CD4-positive, alpha-beta T cell treated with Interleukin-12 subunit alpha and Interleukin-12 subunit beta, for 1 hour (primary cell): ENCODE results near the gene SPACA6.
"Not testable (repeated sequence)": the region's sequence is repeated elsewhere in the genome, so short reads cannot be mapped to it uniquely, and the experiment has no call there.

ENCODE experiments used
- DNase-seq: peaks from one replicate; pipeline ENCODE4 v3.0.0-alpha.2; 2020

SPACA6 gene

GRCh38 chr19:51706885-51707284, 13.8 kb downstream of the SPACA6 start:
- DNase-seq = no peak

DNA sequence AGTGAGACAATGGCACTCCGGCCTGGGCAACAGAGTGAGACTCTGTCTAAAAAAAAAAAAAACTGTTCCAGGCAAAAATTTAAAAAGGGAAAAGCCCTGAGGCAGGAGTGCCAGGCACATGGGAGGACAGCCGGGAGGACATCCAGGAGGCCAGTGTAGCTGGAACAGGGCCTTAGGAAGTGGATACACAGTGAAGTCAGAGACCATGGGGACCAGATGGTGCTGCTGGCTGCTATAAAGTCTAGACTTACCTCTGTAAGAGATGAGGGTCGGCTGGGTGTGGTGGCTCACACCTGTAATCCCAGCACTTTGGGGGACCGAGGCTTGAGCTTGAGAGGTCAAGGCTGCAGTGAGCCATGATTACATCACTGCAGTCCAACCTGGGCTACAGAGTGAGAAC, 15.7 kb downstream of the SPACA6 start:
- no peak for DNase-seq

GRCh38 chr19:51709575-51709974, 16.4 kb downstream of the SPACA6 start:
- DNase-seq = no peak

DNA sequence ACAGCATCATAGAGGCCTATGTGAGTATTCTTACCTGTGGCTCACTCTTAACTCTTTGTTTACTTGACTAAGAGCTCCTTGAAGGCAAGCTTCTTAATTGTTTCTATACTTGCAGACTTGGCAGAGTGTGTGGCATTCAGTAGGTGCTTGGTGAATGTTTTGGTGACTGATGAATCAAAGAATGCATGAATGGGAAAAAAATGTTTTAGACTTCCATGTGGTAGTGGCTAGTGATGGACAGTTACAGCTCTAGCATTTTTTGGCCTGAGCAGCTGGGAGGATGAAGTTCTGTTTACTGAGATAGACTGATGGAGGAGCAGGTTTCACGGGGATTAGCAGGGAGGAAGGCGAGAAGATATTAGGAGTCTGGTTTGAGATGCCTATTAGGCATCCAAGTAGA, 17.0 kb downstream of the SPACA6 start:
- no peak for DNase-seq

GRCh38 chr19:51711702-51712101, 18.6 kb downstream of the SPACA6 start:
- no peak for DNase-seq

- DNase-seq = no peak
Observed at GRCh38 chr19:51712461-51713081, 19.4 kb downstream of the SPACA6 start.

GRCh38 chr19:51713319-51714285, 20.5 kb downstream of the SPACA6 start:
- no peak for DNase-seq

- no peak for DNase-seq
Observed at GRCh38 chr19:51714848-51715247, 21.7 kb downstream of the SPACA6 start.

DNA sequence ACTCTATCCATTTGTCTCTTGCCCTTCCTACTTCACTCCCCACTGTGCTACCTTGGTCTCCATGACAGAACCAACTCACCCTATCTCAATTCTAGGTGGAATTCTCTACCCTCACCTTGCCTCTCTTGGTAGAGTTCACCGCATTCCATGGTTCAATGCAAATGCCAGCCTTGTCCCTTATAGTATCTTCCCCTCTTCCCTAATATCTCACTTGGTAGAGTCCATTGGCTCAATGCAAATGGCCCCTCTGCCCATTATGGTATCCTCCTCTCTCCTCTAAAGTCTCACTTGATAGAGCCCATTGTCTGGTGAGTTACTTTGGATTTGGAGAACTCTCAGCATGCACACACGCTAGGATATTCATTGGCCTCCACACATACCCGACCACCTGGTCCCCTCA, 22.7 kb downstream of the SPACA6 start:
- no peak for DNase-seq

DNA sequence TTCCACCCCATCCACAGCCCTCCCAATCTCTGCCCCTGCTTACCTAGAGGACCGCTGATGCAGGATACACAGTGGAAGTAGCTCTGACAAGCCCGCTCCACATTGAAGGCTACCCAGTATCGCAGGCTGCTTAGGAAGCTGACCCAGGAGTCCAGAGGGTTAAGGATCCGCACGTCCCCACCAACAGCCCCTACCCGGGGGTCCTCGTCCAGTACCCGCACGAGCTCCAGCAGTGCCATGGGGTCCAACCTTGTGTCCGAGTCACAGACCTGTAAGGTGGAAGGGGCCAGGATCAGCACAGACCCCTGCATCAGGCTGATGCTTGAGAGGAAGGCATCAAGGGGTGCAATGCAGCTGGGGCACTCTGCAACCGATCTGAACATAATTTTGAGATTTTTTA, 23.8 kb downstream of the SPACA6 start:
- no peak for DNase-seq

DNA sequence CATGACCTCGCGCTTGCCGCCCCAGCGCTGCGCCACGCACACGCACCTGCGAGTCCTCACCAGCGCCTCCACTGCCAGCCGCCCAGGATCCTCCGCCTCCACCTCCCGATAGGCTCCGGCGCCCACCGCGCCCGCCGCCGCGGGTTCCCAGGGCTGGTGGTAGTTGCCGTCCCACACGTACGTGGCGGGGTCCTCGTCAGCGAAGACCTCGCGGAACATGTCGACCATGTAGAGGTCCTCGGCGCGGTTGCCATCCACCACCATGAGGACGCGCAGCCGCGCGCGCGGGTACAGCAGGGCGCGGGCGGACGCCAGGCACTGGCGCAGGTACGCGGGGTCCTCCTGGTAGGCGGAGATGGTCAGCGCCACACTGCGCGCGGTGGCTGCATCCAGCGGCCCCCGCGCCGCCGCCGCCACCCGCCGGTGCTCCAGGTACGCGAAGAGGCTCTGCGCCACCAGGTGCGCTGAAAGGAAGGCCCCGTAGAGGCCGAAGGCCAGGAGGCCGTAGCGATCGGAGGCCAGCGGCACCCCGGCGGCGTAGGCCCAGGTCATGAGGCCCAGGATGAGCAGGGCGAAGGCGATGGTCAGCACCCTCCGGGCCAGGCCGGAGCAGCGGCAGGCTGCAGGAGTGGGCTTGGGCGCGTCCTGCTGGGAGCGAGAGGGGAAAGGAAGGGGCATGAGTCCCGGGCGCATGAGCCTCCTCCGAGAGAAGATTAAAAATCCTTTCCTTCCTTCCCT, 26.3 kb downstream of the SPACA6 start:
- no peak for DNase-seq

DNA sequence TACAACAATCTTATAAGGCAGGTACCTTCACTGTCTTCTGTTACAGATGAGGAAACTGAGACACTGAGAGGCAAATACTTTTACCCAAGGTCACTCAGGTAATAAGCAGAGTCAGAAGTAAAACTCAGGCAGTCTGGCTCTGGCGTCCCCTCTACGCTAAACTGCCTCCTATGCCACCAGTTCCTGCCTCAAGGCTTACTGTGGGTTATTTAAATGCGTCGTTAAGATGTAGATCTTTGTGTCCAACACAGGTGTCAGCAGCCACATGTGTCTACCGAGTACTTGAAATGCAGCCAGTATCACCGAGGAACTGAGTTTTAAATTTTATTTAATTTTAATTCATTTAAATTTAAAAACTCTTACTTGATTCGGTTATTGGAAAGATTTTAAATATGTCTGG, 28.8 kb downstream of the SPACA6 start:
- DNase-seq = no peak

- no peak for DNase-seq
Observed at GRCh38 chr19:51722492-51722891, 29.4 kb downstream of the SPACA6 start.

DNA sequence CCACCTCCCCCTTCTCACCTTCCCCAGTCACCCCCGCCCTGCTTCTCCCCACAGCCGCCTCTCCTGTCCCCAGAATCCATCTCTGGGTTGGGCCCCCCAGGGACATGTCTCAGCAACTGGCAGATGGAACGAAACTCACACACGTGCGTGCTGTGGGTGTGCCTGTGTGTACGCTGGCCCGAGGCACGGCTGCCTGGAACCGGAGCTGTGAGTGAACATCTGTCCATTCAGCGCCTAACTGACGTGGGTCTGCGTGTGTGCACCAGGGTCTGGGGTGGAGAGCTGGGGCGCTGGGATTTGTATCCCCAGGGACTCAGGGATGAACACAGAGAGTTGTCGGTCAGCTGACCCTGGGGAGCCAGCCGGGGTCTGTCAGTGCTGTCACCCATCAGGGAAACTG, 31.4 kb downstream of the SPACA6 start:
- DNase-seq = no peak

GRCh38 chr19:51726049-51726448, 32.9 kb downstream of the SPACA6 start:
- DNase-seq = no peak

GRCh38 chr19:51727349-51727880, 34.3 kb downstream of the SPACA6 start:
- DNase-seq = no peak

DNA sequence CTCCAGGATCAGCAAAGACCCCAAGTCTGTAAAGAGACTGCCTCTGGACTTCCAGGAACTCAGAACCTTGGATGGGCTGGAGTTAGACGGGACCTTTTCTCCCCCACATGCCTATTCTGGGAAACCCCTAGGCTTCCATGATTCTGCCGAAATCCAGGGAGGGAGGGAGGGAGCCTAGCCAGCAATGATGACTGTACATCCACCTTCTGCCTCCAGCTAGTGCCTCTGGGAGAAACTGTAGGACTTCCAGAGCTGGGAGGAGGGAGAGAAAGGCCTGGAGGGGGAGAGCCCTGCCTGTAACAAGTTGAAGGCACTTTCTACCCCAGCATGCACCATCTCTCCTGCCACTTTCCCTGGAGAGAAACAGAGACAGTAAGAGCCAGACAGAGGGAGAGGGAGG, 36.7 kb downstream of the SPACA6 start:
- no peak for DNase-seq

DNA sequence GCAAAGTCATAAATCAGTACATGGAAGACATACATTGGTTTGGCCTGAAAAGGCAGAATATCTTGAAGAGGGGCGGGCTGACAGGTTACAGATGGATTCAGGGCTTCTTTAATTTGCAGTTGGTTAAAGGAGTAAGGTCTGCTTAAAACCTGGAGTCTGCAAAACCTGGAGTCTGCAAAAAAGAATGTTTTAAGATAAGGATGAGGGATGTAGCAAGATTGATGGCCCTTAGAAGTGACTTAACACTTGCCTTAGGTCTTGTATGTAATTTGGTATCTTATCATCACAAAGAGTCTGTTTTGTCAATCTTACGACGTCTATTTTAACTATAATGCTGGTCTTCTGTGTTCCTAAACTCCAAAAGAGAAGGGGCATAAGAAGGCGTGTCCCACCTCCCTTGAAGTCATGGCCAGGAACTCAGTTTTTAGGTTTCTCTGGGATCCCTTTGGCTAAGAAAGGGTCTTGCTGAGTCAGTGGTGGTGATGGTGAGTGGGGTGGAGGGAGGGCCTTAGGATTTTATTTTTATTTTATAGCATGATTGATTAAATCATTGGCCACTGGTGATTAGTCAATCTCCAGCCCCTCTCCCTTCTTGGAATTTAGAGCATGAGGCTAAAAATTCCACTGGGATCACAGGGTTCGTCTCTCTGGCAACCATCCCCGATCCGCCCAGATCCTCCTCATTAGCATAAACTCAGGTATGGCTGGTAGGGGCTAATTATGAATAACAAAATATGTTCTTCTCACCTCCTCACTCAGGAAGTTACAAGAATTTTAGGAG, 40.8 kb downstream of the SPACA6 start:
- no peak for DNase-seq

DNA sequence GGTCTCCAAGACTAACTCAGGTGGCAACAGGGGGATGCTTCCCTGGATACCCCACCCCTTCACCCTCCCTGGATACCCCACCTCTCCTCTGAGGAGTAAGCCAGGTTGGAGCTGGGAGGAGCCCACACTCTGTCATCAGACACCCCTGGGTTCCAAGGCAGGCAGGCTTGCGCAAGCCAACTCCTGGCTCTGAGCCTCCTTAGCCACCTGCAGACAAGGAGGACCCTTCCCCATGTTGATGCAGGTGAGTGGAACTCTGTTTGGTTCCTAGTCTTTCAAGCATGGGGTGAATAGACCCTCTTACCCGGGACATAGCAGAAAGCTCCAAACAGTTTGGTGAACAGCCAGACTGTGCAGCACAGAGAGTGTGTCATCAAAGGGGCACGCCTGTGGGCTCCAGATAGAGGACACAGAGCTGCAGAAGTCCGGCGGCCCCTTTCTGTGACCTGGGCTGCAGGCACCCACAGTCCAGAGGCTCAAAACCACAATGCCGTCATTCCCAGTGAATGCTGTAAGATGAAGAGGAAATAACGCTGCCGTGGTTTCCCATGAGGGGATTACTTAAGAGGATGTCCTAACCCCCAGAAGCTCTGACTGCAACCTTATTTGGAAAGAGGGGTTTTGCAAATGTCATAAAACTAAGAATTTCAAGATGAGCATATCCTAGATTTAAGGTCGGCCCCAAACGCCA, 42.8 kb downstream of the SPACA6 start:
- DNase-seq = peak; percentile 21

- DNase-seq = no peak
Observed at GRCh38 chr19:51737389-51737788, 44.3 kb downstream of the SPACA6 start.

DNA sequence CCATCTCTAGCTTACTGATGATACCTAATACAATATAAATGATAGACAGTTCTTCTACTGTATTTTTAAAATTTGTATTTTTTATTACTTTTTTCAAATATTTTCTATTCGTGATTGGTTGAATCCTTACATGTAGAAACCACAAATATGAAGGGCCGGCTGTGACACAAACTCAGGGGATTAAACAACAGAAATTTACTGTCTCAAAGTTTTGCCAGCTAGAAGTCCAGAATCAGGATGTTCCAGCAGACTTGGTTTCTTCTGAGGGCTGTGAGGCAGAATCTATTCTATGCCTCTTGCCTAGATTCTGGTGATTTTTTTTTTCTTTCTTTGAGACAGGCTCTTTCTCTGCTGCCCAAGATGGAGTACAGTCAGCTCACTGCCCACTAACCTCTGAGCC, 44.8 kb downstream of the SPACA6 start:
- DNase-seq = no peak

DNA sequence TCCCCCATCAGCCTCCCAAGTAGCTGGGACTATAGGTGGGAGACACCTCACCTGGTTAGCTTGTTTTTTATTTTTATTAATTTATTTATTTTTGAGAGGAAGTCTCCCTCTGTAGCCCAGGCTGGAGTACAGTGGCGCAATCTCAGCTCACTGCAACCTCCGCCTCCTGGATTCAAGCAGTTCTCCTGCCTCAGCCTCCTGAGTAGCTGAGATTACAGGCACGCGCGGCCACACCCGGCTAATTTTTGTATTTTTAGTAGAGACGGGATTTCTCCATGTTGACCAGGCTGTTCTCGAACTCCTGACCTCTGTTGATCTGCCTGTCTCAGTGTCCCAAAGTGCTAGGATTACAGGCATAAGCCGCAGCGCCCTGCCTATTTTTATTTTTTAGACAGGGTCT, 45.4 kb downstream of the SPACA6 start:
- DNase-seq = not testable (repeated sequence)
